Measurements from ENCODE around the gene LRRC36. TPM values are rescaled to one million over a fixed set of nuclear protein-coding genes. Genes with fewer than 3 reads are reported as not detected.

LRRC36 gene
- total and polyA plus RNA-seq, 10 donors: 0.46 to 2.3 (median 0.74) TPM; not detected in 3

DNA sequence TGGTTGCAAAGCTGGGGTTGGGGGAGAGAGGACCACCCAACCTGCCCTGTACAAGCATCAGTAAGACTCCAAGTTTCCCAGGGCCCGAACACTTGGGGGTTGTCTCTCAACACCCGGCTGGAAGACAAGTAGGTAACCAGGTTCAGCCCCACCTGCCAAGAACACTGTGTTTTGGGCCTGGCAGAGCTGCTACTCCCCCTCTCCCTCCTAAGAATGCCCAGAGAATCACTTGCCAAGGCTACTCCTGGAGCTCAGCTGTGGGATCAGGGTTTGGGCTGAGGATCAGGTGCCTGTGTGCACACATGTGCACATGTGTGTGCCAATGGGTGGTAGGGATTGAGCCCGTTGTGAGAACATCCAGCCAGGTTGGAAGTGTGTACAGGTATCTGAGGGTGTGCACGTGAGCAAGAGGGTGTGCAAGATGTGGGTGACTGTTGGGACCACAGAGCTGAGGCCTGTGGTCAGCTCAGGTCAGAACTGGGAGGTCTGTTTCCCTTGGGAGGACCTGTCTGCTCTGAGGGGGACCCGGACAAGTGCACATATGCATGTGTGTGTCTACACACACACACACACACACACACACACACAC, 106.6 kb downstream of the LRRC36 start:
- DNase-seq: no peak
- no peak for TF ChIP-seq POLR2AphosphoS5 (IDR thresholded peaks at IDR 0.05)
- TF ChIP-seq, protein P1, sequence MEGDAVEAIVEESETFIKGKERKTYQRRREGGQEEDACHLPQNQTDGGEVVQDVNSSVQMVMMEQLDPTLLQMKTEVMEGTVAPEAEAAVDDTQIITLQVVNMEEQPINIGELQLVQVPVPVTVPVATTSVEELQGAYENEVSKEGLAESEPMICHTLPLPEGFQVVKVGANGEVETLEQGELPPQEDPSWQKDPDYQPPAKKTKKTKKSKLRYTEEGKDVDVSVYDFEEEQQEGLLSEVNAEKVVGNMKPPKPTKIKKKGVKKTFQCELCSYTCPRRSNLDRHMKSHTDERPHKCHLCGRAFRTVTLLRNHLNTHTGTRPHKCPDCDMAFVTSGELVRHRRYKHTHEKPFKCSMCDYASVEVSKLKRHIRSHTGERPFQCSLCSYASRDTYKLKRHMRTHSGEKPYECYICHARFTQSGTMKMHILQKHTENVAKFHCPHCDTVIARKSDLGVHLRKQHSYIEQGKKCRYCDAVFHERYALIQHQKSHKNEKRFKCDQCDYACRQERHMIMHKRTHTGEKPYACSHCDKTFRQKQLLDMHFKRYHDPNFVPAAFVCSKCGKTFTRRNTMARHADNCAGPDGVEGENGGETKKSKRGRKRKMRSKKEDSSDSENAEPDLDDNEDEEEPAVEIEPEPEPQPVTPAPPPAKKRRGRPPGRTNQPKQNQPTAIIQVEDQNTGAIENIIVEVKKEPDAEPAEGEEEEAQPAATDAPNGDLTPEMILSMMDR (IDR thresholded peaks at IDR 0.05 in 8 of 11, conservative IDR thresholded peaks at IDR 0.05 in 3 of 11): no peak
- TF ChIP-seq POLR2A (IDR thresholded peaks at IDR 0.05): no peak
- H3K27ac ChIP-seq: peak overlapping the region in 1 of 8 donors; percentile 68
- 79 to 100% (median 86%) methylated on average over 5 of the region's 5 CpGs for WGBS, 5 donors
- peaks cover 0 to 43% (median 16%) of the 10 kb centered on the region in 7 donors for H3K27me3 ChIP-seq (replicated peaks in 1 of 7)
- H3K9me3 ChIP-seq: no peaks in the 10 kb centered on the region
- no peak overlapping the region for H3K4me3 ChIP-seq
- H3K4me1 ChIP-seq: peaks cover 32 to 98% (median 64%) of the 10 kb centered on the region in 6 donors
- intact Hi-C loops (cut with DNase I; ENCODE audit: low total_unique reads): no loop called here
- H3K36me3 ChIP-seq: peaks cover 0 to 29% (median 19%) of the 10 kb centered on the region in 6 donors

Small RNAs within 50 kb of the gene (small RNA-seq; reads per million reads assigned to genes)
- 0 reads per million in 4 donors for gene RNU1-123P

Other genes starting within 250 kb of the LRRC36 start
- gene PHAF1, start 216.9 kb upstream of the LRRC36 start, total RNA-seq: 10 to 100 TPM; 15.3 to 44.0 (median 19.8) TPM
- 10 to 100 TPM in 1 of 3 donors, 1 to 10 TPM in 2; 5.5 to 10.3 (median 9.9) TPM for gene PHAF1, start 216.9 kb upstream of the LRRC36 start, polyA plus RNA-seq
- 10 to 100 TPM in 4 of 7 donors, 1 to 10 TPM in 3; 6.1 to 15.3 (median 10.1) TPM for gene B3GNT9, start 175.8 kb upstream of the LRRC36 start, total RNA-seq
- 1 to 10 TPM; 2.0 to 6.6 (median 3.0) TPM for gene B3GNT9, start 175.8 kb upstream of the LRRC36 start, polyA plus RNA-seq
- 10 to 100 TPM; 29.2 to 39.3 (median 31.1) TPM for gene TRADD, start 166.9 kb upstream of the LRRC36 start, total RNA-seq
- 10 to 100 TPM; 27.5 to 42.2 (median 35.3) TPM for gene TRADD, start 166.9 kb upstream of the LRRC36 start, polyA plus RNA-seq
- 10 to 100 TPM in 6 of 7 donors, 1 to 10 TPM in 1; 8.4 to 29.9 (median 13.2) TPM for gene FBXL8, start 166.9 kb upstream of the LRRC36 start, total RNA-seq
- gene FBXL8, start 166.9 kb upstream of the LRRC36 start, polyA plus RNA-seq: 10 to 100 TPM in 1 of 3 donors, 1 to 10 TPM in 2; 6.0 to 11.2 (median 6.0) TPM
- gene HSF4, start 162.1 kb upstream of the LRRC36 start, total RNA-seq: 10 to 100 TPM; 11.5 to 43.7 (median 23.3) TPM
- 10 to 100 TPM; 16.1 to 24.0 (median 16.7) TPM for gene HSF4, start 162.1 kb upstream of the LRRC36 start, polyA plus RNA-seq
- gene NOL3, start 156.3 kb upstream of the LRRC36 start, total RNA-seq: 10 to 100 TPM in 6 of 7 donors, 1 to 10 TPM in 1; 8.2 to 14.2 (median 13.6) TPM
- gene NOL3, start 156.3 kb upstream of the LRRC36 start, polyA plus RNA-seq: 10 to 100 TPM in 2 of 3 donors, 1 to 10 TPM in 1; 8.7 to 12.0 (median 10.8) TPM
- 10 to 100 TPM; 11.9 to 59.4 (median 21.0) TPM for gene MATCAP1, start 142.9 kb upstream of the LRRC36 start, total RNA-seq
- 10 to 100 TPM in 2 of 3 donors, 1 to 10 TPM in 1; 8.9 to 37.1 (median 16.3) TPM for gene MATCAP1, start 142.9 kb upstream of the LRRC36 start, polyA plus RNA-seq
- gene EXOC3L1, start 136.7 kb upstream of the LRRC36 start, total RNA-seq: 10 to 100 TPM; 29.2 to 81.7 (median 48.3) TPM
- gene EXOC3L1, start 136.7 kb upstream of the LRRC36 start, polyA plus RNA-seq: 100 to 1,000 TPM in 1 of 3 donors, 10 to 100 TPM in 2; 28.5 to 113 (median 54.2) TPM
- gene E2F4, start 134.7 kb upstream of the LRRC36 start, total RNA-seq: 100 to 1,000 TPM in 3 of 7 donors, 10 to 100 TPM in 4; 68.0 to 134 (median 80.1) TPM
- 10 to 100 TPM; 40.8 to 68.3 (median 47.8) TPM for gene E2F4, start 134.7 kb upstream of the LRRC36 start, polyA plus RNA-seq
- 1 to 10 TPM; 2.8 to 4.7 (median 4.0) TPM for gene ELMO3, start 127.7 kb upstream of the LRRC36 start, total RNA-seq
- gene ELMO3, start 127.7 kb upstream of the LRRC36 start, polyA plus RNA-seq: 1 to 10 TPM; 4.2 to 8.7 (median 7.0) TPM
- 10 to 100 TPM; 28.1 to 39.0 (median 29.3) TPM for gene TMEM208, start 99.7 kb upstream of the LRRC36 start, total RNA-seq
- gene TMEM208, start 99.7 kb upstream of the LRRC36 start, polyA plus RNA-seq: 10 to 100 TPM; 54.5 to 68.7 (median 65.9) TPM
- gene FHOD1, start 79.3 kb upstream of the LRRC36 start, total RNA-seq: 100 to 1,000 TPM in 6 of 7 donors, 10 to 100 TPM in 1; 97.3 to 304 (median 145) TPM
- gene FHOD1, start 79.3 kb upstream of the LRRC36 start, polyA plus RNA-seq: 100 to 1,000 TPM in 2 of 3 donors, 10 to 100 TPM in 1; 45.6 to 193 (median 149) TPM
- gene SLC9A5, start 77.8 kb upstream of the LRRC36 start, total RNA-seq: 10 to 100 TPM in 5 of 7 donors, 1 to 10 TPM in 2; 8.1 to 26.8 (median 13.5) TPM
- gene SLC9A5, start 77.8 kb upstream of the LRRC36 start, polyA plus RNA-seq: 10 to 100 TPM in 2 of 3 donors, 1 to 10 TPM in 1; 6.0 to 34.1 (median 33.6) TPM
- 10 to 100 TPM in 6 of 7 donors, 1 to 10 TPM in 1; 9.6 to 27.9 (median 15.2) TPM for gene PLEKHG4, start 47.3 kb upstream of the LRRC36 start, total RNA-seq
- gene PLEKHG4, start 47.3 kb upstream of the LRRC36 start, polyA plus RNA-seq: 10 to 100 TPM in 2 of 3 donors, 1 to 10 TPM in 1; 5.1 to 12.7 (median 11.3) TPM
- under 1 TPM in 5 of 7 donors, not detected in 2; 0.17 to 0.73 (median 0.47) TPM for gene KCTD19, start 74 bp upstream of the LRRC36 start, total RNA-seq
- gene KCTD19, start 74 bp upstream of the LRRC36 start, polyA plus RNA-seq: under 1 TPM; 0.16 to 0.36 (median 0.22) TPM
- 10 to 100 TPM in 3 of 7 donors, 1 to 10 TPM in 4; 2.5 to 13.9 (median 9.9) TPM for gene TPPP3, start 66.7 kb downstream of the LRRC36 start, total RNA-seq
- 10 to 100 TPM in 1 of 3 donors, 1 to 10 TPM in 2; 5.6 to 11.4 (median 7.2) TPM for gene TPPP3, start 66.7 kb downstream of the LRRC36 start, polyA plus RNA-seq
- gene ZDHHC1, start 89.7 kb downstream of the LRRC36 start, total RNA-seq: 10 to 100 TPM in 6 of 7 donors, 1 to 10 TPM in 1; 9.5 to 31.2 (median 20.6) TPM
- gene ZDHHC1, start 89.7 kb downstream of the LRRC36 start, polyA plus RNA-seq: 1 to 10 TPM; 2.1 to 6.0 (median 2.3) TPM
- gene HSD11B2, start 104.3 kb downstream of the LRRC36 start, total RNA-seq: 10 to 100 TPM in 1 of 7 donors, 1 to 10 TPM in 5, under 1 TPM in 1; 0.85 to 18.3 (median 4.7) TPM
- 1 to 10 TPM; 1.7 to 4.1 (median 2.8) TPM for gene HSD11B2, start 104.3 kb downstream of the LRRC36 start, polyA plus RNA-seq
- gene ATP6V0D1, start 154.3 kb downstream of the LRRC36 start, total RNA-seq: 100 to 1,000 TPM in 5 of 7 donors, 10 to 100 TPM in 2; 97.5 to 133 (median 114) TPM
- 10 to 100 TPM; 37.3 to 68.6 (median 40.1) TPM for gene ATP6V0D1, start 154.3 kb downstream of the LRRC36 start, polyA plus RNA-seq
- gene AGRP, start 156.7 kb downstream of the LRRC36 start, total RNA-seq: under 1 TPM in 1 of 7 donors, not detected in 6; 0.91 TPM
- under 1 TPM; 0.15 to 0.30 (median 0.22) TPM for gene AGRP, start 156.7 kb downstream of the LRRC36 start, polyA plus RNA-seq
- gene RIPOR1, start 202.0 kb downstream of the LRRC36 start, total RNA-seq: 100 to 1,000 TPM; 114 to 242 (median 188) TPM
- gene RIPOR1, start 202.0 kb downstream of the LRRC36 start, polyA plus RNA-seq: 10 to 100 TPM; 29.9 to 84.7 (median 69.9) TPM
- gene CTCF, start 235.7 kb downstream of the LRRC36 start, total RNA-seq: 10 to 100 TPM; 47.6 to 67.7 (median 50.8) TPM
- 10 to 100 TPM; 24.4 to 36.7 (median 25.6) TPM for gene CTCF, start 235.7 kb downstream of the LRRC36 start, polyA plus RNA-seq